OCI-LY1 (cell line): Measurements from ENCODE around the gene ELFN1.

Experiments used
- H2AFZ ChIP-seq: fragments of 200-600 bp; sonication (generic), shearing (Covaris generic); 2 replicates; pipeline ENCODE4 v1.6.0; 2014; ENCODE audit warnings: antibody characterized with exemption, mild to moderate bottlenecking, low read length
- H3F3A ChIP-seq: fragments of 200-600 bp; sonication (generic), shearing (Covaris generic); 2 replicates; pipeline ENCODE4 v1.6.0; 2014; ENCODE audit warnings: mild to moderate bottlenecking, antibody characterized with exemption, low read length, moderate library complexity; ENCODE audit not compliant: insufficient read depth
- H3K27ac ChIP-seq: fragments of 200-600 bp; sonication (generic); 2 replicates; pipeline ENCODE4 v1.5.1; 2014; ENCODE audit warnings: low read length, mixed run types, mild to moderate bottlenecking, low read depth; ENCODE audit not compliant: poor library complexity, severe bottlenecking
- H3K27me3 ChIP-seq: fragments of 200-600 bp; sonication (generic); 2 replicates; pipeline ENCODE4 v1.6.0; 2014; ENCODE audit warnings: antibody characterized with exemption, mild to moderate bottlenecking, low read length, moderate library complexity; ENCODE audit not compliant: insufficient read depth
- H3K36me3 ChIP-seq: fragments of 200-600 bp; sonication (generic); 2 replicates; pipeline ENCODE4 v1.6.1; 2014; ENCODE audit warnings: mild to moderate bottlenecking, antibody characterized with exemption, low read length, moderate library complexity, mixed read lengths; ENCODE audit not compliant: insufficient read depth
- H3K4me1 ChIP-seq: fragments of 200-600 bp; sonication (generic); 2 replicates; pipeline ENCODE4 v1.5.1; 2014; ENCODE audit warnings: mild to moderate bottlenecking, low read length, moderate library complexity; ENCODE audit not compliant: insufficient read depth, severe bottlenecking
- H3K4me2 ChIP-seq: fragments of 200-600 bp; sonication (generic), shearing (Covaris generic); 2 replicates; pipeline ENCODE4 v1.6.1; 2014; ENCODE audit warnings: low read length
- H3K4me3 ChIP-seq: fragments of 200-600 bp; sonication (generic); 2 replicates; pipeline ENCODE4 v1.5.1; 2014; ENCODE audit warnings: low read length, low read depth, mild to moderate bottlenecking, mixed read lengths; ENCODE audit not compliant: poor library complexity, severe bottlenecking
- H3K79me2 ChIP-seq: fragments of 200-600 bp; shearing (Covaris generic); 2 replicates; pipeline ENCODE4 v1.6.1; 2016; ENCODE audit warnings: mixed run types, low read length, mixed read lengths; ENCODE audit not compliant: insufficient read depth
- H3K9ac ChIP-seq: fragments of 200-600 bp; sonication (generic), shearing (Covaris generic); 2 replicates; pipeline ENCODE4 v1.6.1; 2014; ENCODE audit warnings: mild to moderate bottlenecking, low read length, mixed read lengths
- H3K9me2 ChIP-seq: fragments of 200-600 bp; sonication (generic), shearing (Covaris generic); 2 replicates; pipeline ENCODE4 v1.6.1; 2014; ENCODE audit warnings: low read depth, mild to moderate bottlenecking, low read length, mixed read lengths
- H3K9me3 ChIP-seq: fragments of 200-600 bp; shearing (Covaris generic); 2 replicates; pipeline ENCODE4 v1.6.1; 2014; ENCODE audit warnings: low read length, mixed read lengths
- H4K20me1 ChIP-seq: fragments of 200-600 bp; sonication (generic), shearing (Covaris generic); 2 replicates; pipeline ENCODE4 v1.6.0; 2016; ENCODE audit warnings: mild to moderate bottlenecking, low read length; ENCODE audit not compliant: insufficient read depth
- EZH2 ChIP-seq: fragments of 200-600 bp; sonication (generic), shearing (Covaris generic); IDR thresholded peaks from 2 replicates; pipeline ENCODE4 v1.8.0; 2017; ENCODE audit warnings: borderline replicate concordance, mixed run types, mild to moderate bottlenecking, antibody characterized with exemption, low read length, moderate library complexity, mixed read lengths
- TF ChIP-seq, protein P1 (sequence below): fragments of 200-600 bp; sonication (generic), shearing (Covaris generic); IDR thresholded peaks from 2 replicates; pipeline ENCODE4 v1.5.1; 2017; ENCODE audit warnings: mild to moderate bottlenecking, antibody characterized with exemption, low read length, moderate library complexity, mixed read lengths

ELFN1 gene

DNA sequence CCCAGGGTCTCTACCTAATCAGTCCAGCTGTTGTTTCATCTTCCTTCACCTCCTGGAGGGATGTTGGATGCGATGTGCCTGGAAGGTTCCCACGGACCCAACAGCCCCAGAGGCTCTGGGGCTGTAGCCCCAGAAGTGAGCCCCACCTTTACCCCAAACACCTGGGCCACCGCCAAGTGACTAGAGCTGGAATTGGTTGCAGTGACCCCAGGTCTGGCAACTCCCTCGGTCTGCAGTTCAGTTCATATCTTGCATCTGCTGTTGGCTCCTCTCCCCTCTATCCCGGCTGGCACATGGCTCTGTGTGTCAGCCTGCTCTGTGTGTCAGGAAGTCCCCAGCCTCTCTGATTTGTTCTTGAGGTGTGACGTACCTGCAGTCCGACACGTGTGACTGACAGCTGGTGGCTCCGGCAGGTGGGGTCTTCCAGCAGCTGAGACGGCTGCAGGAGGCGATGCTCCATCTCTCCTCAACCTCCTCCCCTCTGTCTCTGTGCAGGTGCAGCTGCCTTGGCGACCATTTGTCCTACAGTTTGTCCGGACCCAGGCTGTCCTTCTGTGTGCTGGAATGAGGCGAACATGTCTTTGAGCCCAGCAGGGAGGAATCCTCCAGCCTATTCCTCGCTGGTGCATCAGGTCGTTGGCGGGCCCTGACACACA, 38.6 kb downstream of the ELFN1 start:
- Histone ChIP-seq H4K20me1 (no peaks in the 10 kb centered on the region), H3K4me1 (no peaks in the 10 kb centered on the region), H3K4me3 (no peak overlapping the region), H3K9me3 (peaks cover 7% of the 10 kb centered on the region), H3F3A (no peaks in the 10 kb centered on the region), H3K79me2 (no peaks in the 10 kb centered on the region), H3K36me3 (no peaks in the 10 kb centered on the region; the same call in 1 of the 2 replicates), H3K9ac (no peak overlapping the region), H3K27ac (no peak overlapping the region), H3K9me2 (no peaks in the 10 kb centered on the region), H3K4me2 (no peak overlapping the region), H3K27me3 (no peaks in the 10 kb centered on the region; the same call in 1 of the 2 replicates), H2AFZ (no peak overlapping the region)
- no peak for TF ChIP-seq EZH2
- TF ChIP-seq, protein P1, sequence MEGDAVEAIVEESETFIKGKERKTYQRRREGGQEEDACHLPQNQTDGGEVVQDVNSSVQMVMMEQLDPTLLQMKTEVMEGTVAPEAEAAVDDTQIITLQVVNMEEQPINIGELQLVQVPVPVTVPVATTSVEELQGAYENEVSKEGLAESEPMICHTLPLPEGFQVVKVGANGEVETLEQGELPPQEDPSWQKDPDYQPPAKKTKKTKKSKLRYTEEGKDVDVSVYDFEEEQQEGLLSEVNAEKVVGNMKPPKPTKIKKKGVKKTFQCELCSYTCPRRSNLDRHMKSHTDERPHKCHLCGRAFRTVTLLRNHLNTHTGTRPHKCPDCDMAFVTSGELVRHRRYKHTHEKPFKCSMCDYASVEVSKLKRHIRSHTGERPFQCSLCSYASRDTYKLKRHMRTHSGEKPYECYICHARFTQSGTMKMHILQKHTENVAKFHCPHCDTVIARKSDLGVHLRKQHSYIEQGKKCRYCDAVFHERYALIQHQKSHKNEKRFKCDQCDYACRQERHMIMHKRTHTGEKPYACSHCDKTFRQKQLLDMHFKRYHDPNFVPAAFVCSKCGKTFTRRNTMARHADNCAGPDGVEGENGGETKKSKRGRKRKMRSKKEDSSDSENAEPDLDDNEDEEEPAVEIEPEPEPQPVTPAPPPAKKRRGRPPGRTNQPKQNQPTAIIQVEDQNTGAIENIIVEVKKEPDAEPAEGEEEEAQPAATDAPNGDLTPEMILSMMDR, result no peak

DNA sequence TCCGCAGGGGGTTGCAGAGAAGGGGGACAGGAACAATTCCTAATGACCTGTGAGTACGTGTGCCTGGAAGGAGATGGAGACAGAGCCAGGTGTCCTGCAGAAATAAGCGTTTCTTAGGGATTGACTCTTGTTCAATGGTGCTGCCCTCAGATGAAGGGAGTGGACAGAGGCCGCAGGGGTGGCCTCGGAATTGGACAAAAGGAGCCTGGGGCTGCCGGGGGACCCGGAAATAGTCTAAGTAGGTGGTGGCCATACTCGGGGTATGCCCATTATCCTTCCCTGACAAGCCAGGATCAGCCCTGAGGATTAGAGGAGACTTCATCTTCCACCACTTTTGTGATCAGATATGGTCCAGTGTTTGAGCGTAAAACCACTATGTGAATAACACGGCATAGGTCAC, 39.2 kb downstream of the ELFN1 start:
- H3K27ac ChIP-seq, result no peak overlapping the region
- TF ChIP-seq, protein P1, result no peak
- TF ChIP-seq EZH2, result no peak
- H4K20me1 ChIP-seq, result no peaks in the 10 kb centered on the region
- no peaks in the 10 kb centered on the region; the same call in 1 of the 2 replicates for H3K27me3 ChIP-seq
- peaks cover 7% of the 10 kb centered on the region for H3K9me3 ChIP-seq
- no peak overlapping the region for H3K4me3 ChIP-seq
- no peaks in the 10 kb centered on the region for H3F3A ChIP-seq
- no peaks in the 10 kb centered on the region; the same call in 1 of the 2 replicates for H3K36me3 ChIP-seq
- H3K79me2 ChIP-seq, result no peaks in the 10 kb centered on the region
- no peak overlapping the region for H2AFZ ChIP-seq
- no peaks in the 10 kb centered on the region for H3K4me1 ChIP-seq
- no peak overlapping the region for H3K4me2 ChIP-seq
- H3K9ac ChIP-seq, result no peak overlapping the region
- H3K9me2 ChIP-seq, result no peaks in the 10 kb centered on the region

DNA sequence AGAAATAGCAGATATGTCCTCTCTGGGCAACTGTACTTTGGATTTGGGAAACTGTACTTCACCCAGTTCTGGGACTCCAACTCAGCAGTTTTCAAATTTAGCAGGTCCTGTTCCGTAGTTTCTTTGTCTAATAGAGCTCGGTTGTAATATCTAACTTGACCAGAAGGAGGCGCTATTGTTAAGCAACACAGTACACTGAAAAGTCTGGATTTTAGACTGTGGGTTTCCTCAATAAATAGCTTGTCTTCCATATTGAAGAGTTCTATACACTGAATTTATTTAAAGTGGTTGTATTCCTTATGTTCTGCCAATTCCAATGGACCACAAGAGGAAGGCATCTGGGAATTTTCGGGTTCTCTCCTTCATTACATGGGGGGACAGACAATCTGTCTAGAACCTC, 39.8 kb downstream of the ELFN1 start:
- Histone ChIP-seq H3K36me3 (no peaks in the 10 kb centered on the region; the same call in 1 of the 2 replicates), H3K27ac (no peak overlapping the region), H3K4me1 (no peaks in the 10 kb centered on the region), H3K79me2 (no peaks in the 10 kb centered on the region), H3K9me2 (no peaks in the 10 kb centered on the region), H3K4me2 (no peak overlapping the region), H3K4me3 (no peak overlapping the region), H4K20me1 (no peaks in the 10 kb centered on the region), H3K9ac (no peak overlapping the region), H3K27me3 (peaks cover 3% of the 10 kb centered on the region; the same call in 1 of the 2 replicates), H2AFZ (no peak overlapping the region), H3K9me3 (peaks cover 7% of the 10 kb centered on the region), H3F3A (no peaks in the 10 kb centered on the region)
- no peak for TF ChIP-seq EZH2
- TF ChIP-seq, protein P1, result peak; percentile 49; the same call in 1 of the 2 replicates
